Stimulated activated CD4-positive, alpha-beta T cell treated with anti-CD3 and anti-CD28 coated beads, Interleukin-12 subunit alpha, Interleukin-12 subunit beta, amount 100 ng/mL, for 24 hours (primary cell): ENCODE results near the gene BTG4.

ENCODE experiments used
- DNase-seq, 2 experiments: peaks; one replicate each; pipeline ENCODE4 v3.0.0-alpha.2; 2020; ENCODE audit warnings: low read depth in 2 of 2

The BTG4 gene

GRCh38 chr11:111455291-111456085 is 56.7 kb downstream of the BTG4 start:
- DNase-seq, result no peak

GRCh38 chr11:111454561-111455192 is 57.5 kb downstream of the BTG4 start:
- peak; percentile 22 to 63 for DNase-seq

DNA sequence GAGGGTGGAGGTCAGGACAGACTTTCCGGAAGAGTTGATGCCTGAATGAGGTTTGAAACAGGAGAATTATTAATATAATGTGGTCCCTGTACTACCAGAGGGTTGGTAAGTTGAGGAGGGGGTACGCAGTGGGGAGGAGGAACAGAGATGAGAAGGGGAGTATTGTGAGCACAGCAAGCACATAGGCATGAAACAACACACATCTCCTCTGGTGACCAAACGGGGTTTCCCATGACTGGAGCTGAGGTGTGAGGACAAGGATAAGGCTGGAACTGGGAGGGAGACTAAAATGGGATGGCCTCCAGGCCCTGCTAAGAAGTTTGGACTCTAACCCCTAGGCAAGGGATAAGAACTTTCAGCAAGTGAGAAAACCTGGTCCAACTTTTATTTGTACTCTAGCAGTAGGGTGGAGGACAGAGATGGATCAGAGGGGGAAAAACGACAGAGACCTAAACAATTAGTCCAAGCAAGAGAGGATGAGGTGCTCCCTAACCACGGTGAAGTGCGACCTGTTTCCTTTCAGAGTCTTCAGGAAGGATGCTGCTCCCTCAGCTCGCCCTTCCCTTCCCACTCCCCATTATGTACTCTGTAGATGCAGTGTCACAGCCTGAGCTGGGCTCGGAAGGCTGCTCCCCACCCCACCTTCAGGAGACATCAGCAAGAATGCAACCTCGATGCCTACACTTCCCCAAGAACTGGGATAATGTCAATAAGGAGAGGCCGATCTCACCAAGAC is 59.2 kb downstream of the BTG4 start:
- DNase-seq, result no peak

DNA sequence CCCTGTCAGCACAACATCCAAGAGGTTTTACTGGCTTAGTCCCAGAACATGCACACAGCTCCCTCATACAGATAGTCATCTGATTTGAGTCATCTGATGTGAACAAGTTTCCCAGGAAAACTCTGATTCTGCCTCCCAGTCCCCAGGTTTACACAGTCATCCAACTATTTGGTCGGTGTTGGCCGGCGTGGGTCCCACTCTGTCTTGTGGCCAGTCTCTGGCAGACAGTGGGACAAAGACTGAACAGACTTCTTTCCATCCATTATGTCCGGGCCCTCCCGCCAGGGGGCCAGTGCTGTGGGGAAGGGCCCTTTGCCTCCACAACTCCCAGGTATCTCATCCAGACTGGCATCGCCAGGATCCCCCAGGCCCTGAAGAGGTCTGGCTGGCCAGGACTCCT is 60.0 kb downstream of the BTG4 start:
- no peak for DNase-seq

DNA sequence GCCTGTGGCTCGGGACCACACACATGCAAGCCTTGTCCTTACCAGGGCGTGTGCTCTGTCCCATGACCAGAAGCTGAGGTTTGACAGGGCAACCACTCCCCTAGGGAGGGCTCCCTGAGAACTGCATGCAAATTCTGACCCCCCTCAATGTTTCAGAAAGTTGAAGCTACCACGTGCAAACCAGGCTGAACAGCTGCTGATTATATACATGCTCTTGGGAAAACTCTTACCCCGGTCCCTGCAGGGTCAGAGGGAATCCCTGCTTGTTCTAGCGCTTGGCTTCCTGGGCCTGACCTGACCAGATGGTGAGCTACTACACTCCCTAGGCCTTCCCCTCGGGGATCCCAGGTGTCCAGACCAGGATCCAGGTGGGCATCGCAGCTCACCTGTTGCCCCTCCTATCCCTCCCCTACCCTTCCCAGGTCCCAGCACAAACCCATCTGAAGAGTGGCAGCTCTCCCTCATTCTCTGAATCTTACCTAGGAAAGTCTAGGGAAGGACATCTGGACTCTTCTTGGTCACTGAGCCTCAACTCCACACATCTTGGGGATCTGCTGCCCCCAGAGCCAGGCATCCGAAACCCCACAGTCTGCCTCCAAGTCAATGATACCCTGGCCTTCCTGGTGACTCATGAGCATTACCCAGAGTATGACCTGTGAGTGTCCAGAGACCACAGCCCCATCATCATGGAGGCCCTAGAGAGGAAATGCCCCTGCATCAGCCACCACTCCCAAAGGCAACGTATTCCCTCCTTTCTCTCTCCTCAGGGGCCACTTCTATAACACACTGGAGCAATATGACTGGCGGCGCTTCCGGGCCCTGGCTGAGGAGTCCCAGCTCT is 61.5 kb downstream of the BTG4 start:
- no peak for DNase-seq

GRCh38 chr11:111449696-111450479 is 62.3 kb downstream of the BTG4 start:
- no peak for DNase-seq

DNA sequence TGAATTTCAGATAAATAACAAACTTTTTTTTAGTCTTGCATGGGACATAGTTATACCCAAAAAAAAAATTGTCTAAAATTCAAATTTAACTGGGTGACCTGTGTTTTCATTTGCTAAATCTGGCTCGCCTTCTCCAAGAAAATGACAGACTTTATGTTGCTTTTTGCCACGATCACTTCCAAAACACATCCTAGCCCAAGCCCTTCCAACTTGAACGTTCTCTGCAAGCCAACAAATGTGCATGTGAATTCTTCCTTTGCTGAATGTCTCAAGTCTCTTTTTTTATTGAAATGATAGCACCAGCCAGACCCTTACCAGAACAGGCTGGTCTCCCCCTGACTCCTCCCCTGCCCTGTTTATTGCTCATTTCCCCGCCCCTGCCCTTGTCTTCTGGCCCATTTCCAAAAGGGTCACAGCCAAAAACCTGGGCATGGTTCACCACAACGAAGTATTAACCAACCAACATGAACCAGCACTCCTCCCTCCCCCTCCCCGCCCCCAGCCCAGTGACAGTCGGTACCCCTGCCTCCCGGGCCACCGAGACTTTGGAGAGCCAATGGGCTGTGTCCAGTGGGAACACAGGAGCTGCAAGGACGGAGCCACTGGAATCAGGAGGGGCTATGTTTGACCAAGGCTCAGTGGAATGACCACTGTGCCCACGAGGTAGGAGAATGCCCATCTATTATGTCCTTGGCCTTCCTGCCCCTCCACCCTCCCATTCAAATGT is 63.2 kb downstream of the BTG4 start:
- DNase-seq, result no peak

- DNase-seq, result no peak
These were observed 63.8 kb downstream of the BTG4 start for GRCh38 chr11:111448414-111448813.

- no peak for DNase-seq
These were observed 64.3 kb downstream of the BTG4 start for GRCh38 chr11:111447931-111448330.

GRCh38 chr11:111447112-111447471 is 65.1 kb downstream of the BTG4 start:
- DNase-seq, result no peak

DNA sequence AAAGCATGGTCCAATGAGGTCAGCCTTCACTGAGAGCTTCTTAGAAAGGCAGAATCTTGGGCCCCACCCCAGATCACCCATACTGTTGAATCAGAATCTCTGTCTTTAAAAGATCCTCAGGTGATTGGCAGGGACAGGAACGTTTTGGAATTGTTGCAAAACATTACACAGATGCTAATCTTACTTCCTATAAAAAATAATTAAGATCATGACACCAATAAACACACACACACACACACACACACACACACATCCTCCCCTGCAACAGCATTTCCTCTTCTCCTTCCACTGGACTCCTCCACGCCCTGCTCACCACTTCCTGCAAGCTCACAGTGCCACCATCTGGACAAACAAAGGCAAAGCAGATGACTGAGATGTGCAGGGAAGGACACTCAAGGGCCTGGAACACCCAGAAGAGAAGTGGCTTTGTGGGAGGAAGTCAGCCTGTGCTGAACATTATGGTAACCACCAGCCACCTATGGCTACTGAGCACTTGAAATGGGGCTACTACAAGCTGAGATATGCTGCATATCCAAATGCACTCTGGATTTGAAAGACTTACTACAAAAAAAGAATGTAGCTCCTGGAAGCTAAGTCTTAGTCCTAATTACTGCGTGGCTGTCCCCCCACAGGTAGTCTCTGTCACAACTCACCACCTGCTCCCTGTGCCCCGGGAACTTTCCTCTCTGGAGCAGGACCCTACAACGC is 65.6 kb downstream of the BTG4 start:
- DNase-seq, result peak; percentile 43 to 61

DNA sequence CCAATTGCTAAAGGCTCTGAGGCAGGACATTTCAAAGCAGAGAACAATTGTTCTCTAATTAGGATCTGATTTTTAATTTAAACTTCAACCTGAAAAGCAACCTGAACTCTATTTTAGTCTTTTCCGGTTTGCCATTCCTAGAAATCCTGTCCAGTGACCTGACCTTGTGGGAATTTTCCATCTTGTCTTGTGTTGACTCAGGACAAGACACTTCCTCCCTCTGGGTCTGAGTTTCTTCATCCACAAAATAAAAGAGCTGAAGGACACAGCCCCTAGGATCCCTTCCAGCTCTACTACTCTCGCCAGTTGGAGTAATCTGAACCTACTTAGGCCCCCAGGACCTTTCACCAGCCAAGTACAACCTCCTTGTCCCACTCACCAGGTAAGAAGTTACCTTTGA is 66.6 kb downstream of the BTG4 start:
- no peak for DNase-seq
